SKM-1 (cell line): ENCODE results near the gene MTCL1.

ENCODE experiments used
- DNase-seq: peaks from one replicate; lab custom pipeline; 2025; ENCODE audit not compliant: unreplicated experiment; lab: John Stamatoyannopoulos, UW

Gene MTCL1

GRCh38 chr18:8686611-8687010, 18.7 kb upstream of the MTCL1 start:
- DNase-seq, result no peak

- no peak for DNase-seq
Observed at GRCh38 chr18:8688216-8688800, 17.0 kb upstream of the MTCL1 start.

- DNase-seq, result no peak
Observed at GRCh38 chr18:8688816-8689215, 16.5 kb upstream of the MTCL1 start.

DNA sequence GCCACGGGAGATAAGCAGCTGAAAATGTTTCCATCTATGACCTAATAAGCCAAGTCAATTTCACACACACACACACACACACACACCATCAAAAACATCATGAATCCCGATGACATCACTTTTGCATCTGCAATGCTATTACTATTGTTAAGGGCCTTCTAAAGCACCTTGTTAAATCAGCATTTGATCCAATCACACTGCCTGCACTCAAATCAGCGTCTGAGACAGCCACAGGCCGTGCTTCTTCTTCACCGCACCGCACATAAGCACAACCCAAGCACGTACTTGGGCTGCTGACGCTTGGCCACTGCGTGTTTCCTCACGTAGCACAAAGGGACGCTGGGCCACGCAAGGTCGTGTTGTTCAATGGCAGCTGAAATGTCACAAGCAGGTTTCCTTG, 15.8 kb upstream of the MTCL1 start:
- no peak for DNase-seq

DNA sequence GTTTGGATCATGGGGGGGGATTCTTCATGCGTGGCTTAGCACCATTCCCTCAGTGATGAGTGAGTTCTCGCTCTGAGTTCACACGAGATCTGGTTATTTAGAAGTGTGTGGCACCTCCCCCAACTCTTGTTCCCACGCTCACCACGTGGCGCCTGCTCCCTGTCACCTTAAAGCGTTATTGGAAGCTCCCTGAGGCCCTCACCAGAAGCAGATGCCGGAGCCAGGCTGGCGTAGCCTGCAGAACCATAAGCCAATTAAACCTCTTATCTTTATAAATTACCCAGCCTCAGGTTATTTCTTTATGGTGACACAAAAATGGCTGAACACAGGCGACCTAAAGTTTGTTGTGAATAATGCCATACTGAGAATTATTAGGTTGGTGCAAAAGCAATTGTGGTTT, 10.5 kb upstream of the MTCL1 start:
- no peak for DNase-seq

GRCh38 chr18:8695932-8696517, 9.3 kb upstream of the MTCL1 start:
- no peak for DNase-seq

DNA sequence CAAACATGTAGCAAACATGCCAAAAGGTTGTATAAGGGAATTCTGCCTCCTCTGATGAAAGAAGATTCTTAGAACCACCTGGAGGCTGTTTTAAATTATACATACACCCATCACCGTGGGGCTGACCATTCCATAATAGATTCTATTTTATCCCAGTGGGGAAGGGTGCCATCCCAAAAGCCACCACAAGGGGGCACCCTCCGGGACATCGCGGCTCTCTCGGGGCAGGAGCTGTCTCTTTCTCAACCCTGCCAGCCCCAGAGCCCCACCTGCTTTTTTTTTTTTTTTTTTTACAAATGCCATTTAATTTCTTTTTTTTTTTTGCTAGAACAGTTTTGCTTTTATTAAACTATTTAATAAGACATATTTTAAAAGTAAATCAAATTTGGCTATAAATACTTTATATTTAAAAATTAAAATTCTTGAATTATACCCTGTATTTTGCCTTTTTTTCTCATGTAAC, 8.6 kb upstream of the MTCL1 start:
- peak; percentile 38 for DNase-seq

GRCh38 chr18:8699126-8699525, 6.2 kb upstream of the MTCL1 start:
- no peak for DNase-seq

DNA sequence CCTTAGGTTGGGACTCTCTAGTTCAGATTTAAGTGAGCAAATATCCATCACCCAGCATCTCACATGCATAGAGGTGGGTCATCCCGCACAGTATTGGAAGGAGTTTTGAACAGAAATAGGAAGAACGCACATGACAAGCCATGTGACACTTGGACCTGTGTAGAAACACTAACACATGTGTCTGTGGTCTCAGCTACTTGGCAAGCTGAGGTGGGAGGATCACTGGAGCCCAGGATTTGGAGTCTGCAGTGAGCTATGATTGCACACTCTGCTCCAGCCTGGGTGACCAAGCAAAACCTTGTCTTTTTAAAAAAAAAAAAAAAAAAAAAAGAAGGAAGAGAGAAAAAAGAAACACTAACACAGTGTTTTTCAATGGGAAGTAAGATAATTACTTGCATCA, 5.4 kb upstream of the MTCL1 start:
- no peak for DNase-seq

DNA sequence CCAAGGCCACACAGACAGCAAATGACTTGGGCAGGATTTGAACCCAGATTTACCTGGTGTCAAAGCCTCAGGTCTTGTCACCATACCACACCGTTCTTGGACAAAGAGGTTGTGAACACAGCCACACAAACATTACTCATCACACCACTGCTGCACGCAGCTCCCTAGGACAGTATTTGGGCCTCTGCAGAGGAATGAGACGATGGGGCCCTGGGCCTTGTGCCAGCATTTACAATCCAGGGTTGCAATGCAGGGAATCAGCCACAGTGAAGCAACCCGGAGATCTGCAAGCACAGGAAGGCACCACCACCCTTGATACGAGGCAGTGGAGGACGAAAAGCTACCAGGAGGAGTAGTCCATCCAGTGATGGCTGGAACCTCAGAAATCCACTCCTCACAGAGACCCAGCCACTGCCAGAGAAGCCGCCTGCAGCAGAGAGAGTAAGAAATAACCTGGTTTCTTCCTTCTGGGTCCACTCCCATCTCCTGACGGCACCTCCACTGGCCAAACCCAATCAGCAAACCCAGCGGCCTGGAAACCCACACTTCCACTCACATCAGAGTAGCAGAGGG, 3.7 kb upstream of the MTCL1 start:
- DNase-seq, result no peak

- no peak for DNase-seq
Observed at GRCh38 chr18:8702668-8703067, 2.7 kb upstream of the MTCL1 start.

GRCh38 chr18:8703092-8703709, 2.2 kb upstream of the MTCL1 start:
- DNase-seq, result no peak

- no peak for DNase-seq
Observed at GRCh38 chr18:8703781-8704301, 1.5 kb upstream of the MTCL1 start.

DNA sequence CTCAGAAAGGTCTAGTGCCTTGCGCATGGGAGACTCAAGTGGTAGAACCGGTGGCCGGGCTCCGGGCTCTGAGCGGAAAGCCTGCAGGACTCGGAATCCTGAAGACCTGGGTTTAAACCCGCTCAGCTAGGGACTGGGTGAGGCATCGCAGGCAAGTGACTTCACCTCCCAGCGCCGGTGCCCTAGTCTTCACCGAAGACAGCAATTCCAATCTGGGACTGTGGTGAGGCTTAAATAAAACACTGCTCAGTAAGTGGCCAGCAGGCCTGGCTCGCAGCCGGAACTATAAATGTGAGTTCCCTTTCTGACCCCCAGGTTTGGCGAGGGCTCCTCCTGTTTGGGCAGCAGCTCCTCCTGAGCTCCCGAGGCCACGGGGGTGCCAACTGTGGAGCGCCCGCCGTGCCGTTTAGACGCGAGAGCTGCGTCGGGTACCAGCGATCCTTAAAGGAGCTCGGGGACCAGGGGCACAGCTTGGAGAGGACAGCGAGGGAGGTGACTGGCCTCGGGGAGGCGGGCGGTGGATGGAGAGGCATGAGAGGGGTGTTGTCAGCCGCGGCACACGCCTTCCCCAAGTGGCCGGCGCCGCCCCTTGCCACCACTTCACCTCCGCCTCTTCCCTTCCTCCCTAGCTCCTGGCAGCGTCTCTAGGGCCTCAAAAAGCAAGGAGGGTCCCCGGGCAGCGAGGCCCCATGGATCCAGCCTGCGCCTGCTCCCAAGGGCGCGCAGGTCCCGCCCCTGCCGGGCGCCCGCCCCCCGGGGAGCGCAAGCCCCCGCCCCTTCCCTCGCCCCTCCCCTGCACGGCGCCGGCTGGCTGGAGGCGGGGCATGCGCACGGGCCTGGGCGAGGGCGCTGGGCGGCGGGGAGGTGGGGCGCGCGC, 757 bp upstream of the MTCL1 start:
- DNase-seq, result peak; percentile 72

DNA sequence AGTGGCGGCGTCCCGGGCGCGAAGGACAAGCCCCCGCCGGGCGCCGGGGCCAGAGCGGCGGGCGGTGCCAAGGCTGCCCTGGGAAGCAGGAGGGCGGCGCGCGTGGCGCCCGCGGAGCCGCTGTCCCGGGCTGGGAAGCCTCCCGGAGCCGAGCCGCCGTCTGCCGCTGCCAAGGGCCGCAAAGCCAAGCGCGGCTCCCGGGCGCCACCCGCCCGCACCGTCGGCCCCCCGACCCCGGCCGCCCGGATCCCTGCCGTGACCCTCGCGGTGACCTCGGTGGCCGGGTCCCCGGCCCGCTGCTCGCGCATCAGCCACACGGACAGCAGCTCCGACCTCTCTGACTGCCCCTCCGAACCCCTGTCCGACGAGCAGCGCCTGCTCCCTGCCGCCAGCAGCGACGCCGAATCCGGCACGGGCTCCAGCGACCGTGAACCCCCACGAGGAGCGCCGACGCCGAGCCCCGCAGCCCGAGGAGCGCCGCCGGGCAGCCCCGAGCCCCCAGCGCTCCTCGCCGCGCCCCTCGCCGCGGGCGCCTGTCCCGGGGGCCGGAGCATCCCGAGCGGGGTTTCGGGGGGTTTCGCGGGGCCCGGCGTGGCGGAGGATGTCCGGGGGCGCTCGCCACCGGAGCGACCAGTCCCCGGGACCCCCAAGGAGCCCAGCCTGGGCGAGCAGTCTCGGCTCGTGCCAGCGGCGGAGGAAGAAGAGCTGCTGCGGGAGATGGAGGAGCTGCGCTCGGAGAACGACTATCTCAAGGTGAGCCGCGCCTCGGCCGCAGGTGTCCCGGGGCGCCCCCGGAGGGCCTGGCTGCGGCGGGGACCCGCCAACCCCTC, 820 bp downstream of the MTCL1 start:
- no peak for DNase-seq

DNA sequence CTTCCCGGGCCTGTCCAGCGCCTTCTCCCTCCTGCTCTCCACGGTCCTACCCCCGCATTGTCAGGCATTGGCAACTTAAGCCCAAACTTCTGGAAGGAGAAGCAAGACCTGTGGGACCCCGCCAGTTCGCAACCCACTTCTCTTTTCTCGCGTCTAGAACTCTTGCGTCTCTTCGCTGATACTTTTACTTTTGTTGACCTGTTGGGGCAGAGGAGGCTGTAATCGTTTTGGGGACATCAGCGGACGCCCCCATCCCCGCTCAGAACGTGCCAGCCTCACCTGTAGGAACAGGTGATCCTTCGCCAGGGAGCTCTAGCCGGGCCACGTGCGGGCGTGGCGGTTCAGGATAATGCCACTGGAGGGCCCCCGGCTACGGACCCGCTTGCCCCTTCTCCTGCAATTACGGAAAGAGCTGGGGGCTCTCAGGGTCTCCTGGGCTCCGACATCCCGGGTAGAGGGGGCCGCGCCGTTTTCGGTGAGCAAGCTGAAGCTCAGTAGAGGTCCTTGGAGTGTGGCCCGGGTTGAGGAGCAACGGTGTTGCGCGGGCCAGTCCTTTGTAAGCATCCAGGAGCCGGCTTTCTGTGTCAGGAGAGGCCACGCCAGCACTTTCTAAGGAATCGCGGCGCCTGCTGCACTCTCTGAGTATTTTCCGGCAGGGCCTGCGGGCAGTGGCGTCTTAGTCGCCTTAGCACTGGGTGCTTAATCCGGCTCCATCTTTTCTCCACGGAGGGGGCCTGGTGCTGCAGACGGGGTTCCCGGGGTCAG, 1.6 kb downstream of the MTCL1 start:
- no peak for DNase-seq

- no peak for DNase-seq
Observed at GRCh38 chr18:8707556-8708300, 2.4 kb downstream of the MTCL1 start.

GRCh38 chr18:8708670-8709069, 3.3 kb downstream of the MTCL1 start:
- no peak for DNase-seq
